ENCODE data around the gene SIX2. TPM values are rescaled to one million over a fixed set of nuclear protein-coding genes. Genes with fewer than 3 reads are reported as not detected.

The SIX2 gene
- total and polyA plus RNA-seq, 2 donors (not counting 3 experiments of a cell fraction or from before 2014, with no cell fraction given), result 0.24 to 0.54 TPM

DNA sequence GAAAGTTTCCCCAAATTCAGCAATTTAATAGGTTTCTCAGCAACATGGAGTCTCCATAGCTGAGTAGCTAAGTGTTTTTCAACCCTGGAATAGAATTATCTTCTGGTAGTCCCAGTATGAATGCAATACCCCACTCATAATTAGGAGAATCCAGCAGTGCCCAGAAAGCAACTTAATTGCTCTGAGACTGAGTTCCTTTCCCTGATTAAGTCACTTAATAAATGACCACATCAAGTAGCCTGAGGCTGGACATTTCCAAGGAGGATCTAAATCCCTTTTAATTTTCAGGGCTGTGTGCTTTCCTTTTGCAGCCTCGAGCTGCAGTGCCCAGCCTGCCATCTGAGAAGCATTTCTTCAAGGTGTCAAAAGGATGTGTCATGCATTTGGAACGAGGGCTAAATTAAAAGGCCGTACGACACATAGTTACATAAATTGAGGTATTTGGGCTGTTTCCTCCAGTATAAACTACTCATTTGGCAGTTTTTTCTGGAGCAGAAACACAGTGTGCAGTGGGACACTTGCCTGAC lies 17.7 kb upstream of the SIX2 start:
- TF ChIP-seq MYC (IDR thresholded peaks at IDR 0.05; ENCODE audit: low read depth, low read length) (no peak), FOS (IDR thresholded peaks at IDR 0.05; ENCODE audit: borderline replicate concordance, insufficient read depth, low read length) (no peak), POLR2AphosphoS5 (IDR thresholded peaks at IDR 0.05; ENCODE audit: insufficient read depth, low read depth, low read length) (no peak), POLR2A (IDR thresholded peaks at IDR 0.05; ENCODE audit: low read depth, low read length) (no peak), CTCF (IDR thresholded peaks at IDR 0.05; ENCODE audit: extremely low read depth in 1 of 2, insufficient read depth in 1 of 2, low read depth in 1 of 2, low read length in 2 of 2) (no peak), MAX (IDR thresholded peaks at IDR 0.05; ENCODE audit: insufficient read depth, insufficient read length) (no peak), JUN (IDR thresholded peaks at IDR 0.05; ENCODE audit: borderline replicate concordance, insufficient read depth, insufficient read length, low read depth) (no peak), GATA2 (IDR thresholded peaks at IDR 0.05; ENCODE audit: insufficient read depth, insufficient read length, low read depth, low read length) (no peak), EZH2 (IDR thresholded peaks at IDR 0.05; ENCODE audit: borderline replicate concordance, low read depth, low read length, severe bottlenecking) (no peak)
- Histone ChIP-seq H3K9me1 (replicated peaks; ENCODE audit: control insufficient read depth, extremely low read depth, insufficient read depth, low read length) (no peaks in the 10 kb centered on the region), H3K4me2 (ENCODE audit: insufficient read depth, low read length) (no peak overlapping the region), H3K4me3 (replicated peaks in 1 of 3; ENCODE audit: insufficient read depth in 1 of 3, low read depth in 1 of 3, low read length in 3 of 3) (no peak overlapping the region), H4K20me1 (replicated peaks; ENCODE audit: control insufficient read depth, extremely low read depth, insufficient read depth, low read length) (no peaks in the 10 kb centered on the region), H3K79me2 (ENCODE audit: control insufficient read depth, insufficient read depth, low read length) (no peaks in the 10 kb centered on the region), H3K27me3 (ENCODE audit: control insufficient read depth in 2 of 2, insufficient read depth in 2 of 2, low read length in 2 of 2) (peaks cover 0 to 5% of the 10 kb centered on the region in 2 experiments), H3K27ac (ENCODE audit: insufficient read depth, low read depth, low read length) (no peak overlapping the region), H3K9me3 (replicated peaks; ENCODE audit: control insufficient read depth, insufficient read depth, low read length) (no peaks in the 10 kb centered on the region), H3K9ac (replicated peaks; ENCODE audit: extremely low read depth, insufficient read depth, low read length) (no peak overlapping the region), H3K4me1 (ENCODE audit: control insufficient read depth, extremely low read depth, insufficient read depth, low read length) (no peaks in the 10 kb centered on the region), H2AFZ (ENCODE audit: low read depth, low read length) (no peak overlapping the region), H3K36me3 (ENCODE audit: control insufficient read depth in 2 of 2, extremely low read depth in 1 of 2, insufficient read depth in 2 of 2, low read length in 2 of 2) (no peaks in the 10 kb centered on the region)
- CTCF ChIA-PET, result interaction anchor here (1.4 to 1.7 kb wide), 2 partner anchors 46 to 468 kb away, joined by 4 read pairs; no protein-coding TSS in a partner anchor
- FAIRE-seq (no peak), DNase-seq (ENCODE audit: low read depth, low spot score) (no peak)
- dilution Hi-C loops (cut with MboI; ENCODE audit: extremely low pct_ligation_motif_present, low sequenced_read_pairs) (no loop called here), intact Hi-C loops (cut with micrococcal nuclease) (loop anchor here (5.0 kb wide), 1 partner anchor 140 kb away; no protein-coding TSS in a partner anchor)
- POLR2A ChIA-PET, result no interaction called here
- BruUV-seq (replicated peaks), result no TSS peak

Data from endothelial cell of umbilical vein (primary cell).